GM21515 (cell line): ENCODE results near the gene TBC1D21.

Source experiments
- ATAC-seq: cut with Tn5 transposase; IDR thresholded peaks from one replicate; pipeline ENCODE4 v1.9.1; 2021; ENCODE audit not compliant: unreplicated experiment

The TBC1D21 gene, protein sequence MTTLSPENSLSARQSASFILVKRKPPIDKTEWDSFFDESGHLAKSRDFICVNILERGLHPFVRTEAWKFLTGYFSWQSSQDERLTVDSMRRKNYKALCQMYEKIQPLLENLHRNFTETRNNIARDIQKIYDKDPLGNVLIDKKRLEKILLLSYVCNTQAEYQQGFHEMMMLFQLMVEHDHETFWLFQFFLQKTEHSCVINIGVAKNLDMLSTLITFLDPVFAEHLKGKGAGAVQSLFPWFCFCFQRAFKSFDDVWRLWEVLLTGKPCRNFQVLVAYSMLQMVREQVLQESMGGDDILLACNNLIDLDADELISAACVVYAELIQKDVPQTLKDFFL

GRCh38 chr15:73873456-73873855, at the start of gene TBC1D21:
Gene TBC1D21 (plus strand): TSS chr15:73873564. CDS start chr15:73873710, 146 bp downstream.
- no peak for ATAC-seq

- no peak for ATAC-seq
Measured at GRCh38 chr15:73826711-73827251, 46.6 kb upstream of the TBC1D21 start.

DNA sequence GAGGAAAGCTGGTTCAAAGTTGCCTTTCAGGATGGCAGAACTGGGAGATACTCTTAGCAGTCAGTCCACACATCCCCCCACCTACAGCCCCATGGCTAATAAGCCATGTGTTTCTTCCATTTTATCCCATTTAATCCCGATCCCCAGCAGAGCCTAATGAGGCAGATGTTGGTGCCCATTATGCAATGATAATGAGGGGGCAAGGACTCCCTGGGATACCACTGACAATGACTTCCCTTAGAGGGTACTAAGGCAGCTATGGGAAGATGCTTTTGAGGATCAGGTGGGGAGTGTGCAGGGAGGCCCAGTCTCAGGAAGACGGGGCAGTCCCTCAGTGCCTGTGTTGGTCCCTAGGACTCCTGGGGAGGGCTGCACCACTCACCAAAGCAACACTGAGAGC, 43.8 kb upstream of the TBC1D21 start:
- ATAC-seq = no peak

DNA sequence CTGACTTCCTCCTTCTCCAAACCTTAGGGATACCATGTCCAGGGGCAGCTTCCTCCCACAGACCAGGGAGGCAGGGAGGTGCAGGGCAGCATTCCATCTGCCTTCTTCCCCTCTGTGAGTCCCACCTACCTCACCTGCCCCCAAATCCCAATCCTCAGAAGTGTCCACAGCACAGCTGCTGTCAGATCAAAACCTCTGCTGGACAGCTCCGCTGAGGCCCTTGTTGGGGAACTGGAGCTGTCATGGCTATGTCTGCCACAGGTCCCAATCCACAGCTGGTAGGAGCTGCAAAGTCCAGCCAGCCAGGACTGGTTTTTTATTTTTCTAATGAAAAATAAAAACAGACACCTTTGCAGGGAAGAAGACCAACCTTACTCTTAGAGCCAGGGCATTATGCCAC, 40.7 kb upstream of the TBC1D21 start:
- no peak for ATAC-seq

GRCh38 chr15:73836845-73837244, 36.5 kb upstream of the TBC1D21 start:
- no peak for ATAC-seq

GRCh38 chr15:73838831-73839426, 34.4 kb upstream of the TBC1D21 start:
- ATAC-seq = no peak

GRCh38 chr15:73839699-73840377, 33.5 kb upstream of the TBC1D21 start:
- ATAC-seq = no peak

GRCh38 chr15:73840771-73841170, 32.6 kb upstream of the TBC1D21 start:
- ATAC-seq = no peak

GRCh38 chr15:73841756-73842725, 31.3 kb upstream of the TBC1D21 start:
- ATAC-seq = no peak

- ATAC-seq = no peak
Measured at GRCh38 chr15:73843787-73844186, 29.6 kb upstream of the TBC1D21 start.

- no peak for ATAC-seq
Measured at GRCh38 chr15:73844356-73844755, 29.0 kb upstream of the TBC1D21 start.

DNA sequence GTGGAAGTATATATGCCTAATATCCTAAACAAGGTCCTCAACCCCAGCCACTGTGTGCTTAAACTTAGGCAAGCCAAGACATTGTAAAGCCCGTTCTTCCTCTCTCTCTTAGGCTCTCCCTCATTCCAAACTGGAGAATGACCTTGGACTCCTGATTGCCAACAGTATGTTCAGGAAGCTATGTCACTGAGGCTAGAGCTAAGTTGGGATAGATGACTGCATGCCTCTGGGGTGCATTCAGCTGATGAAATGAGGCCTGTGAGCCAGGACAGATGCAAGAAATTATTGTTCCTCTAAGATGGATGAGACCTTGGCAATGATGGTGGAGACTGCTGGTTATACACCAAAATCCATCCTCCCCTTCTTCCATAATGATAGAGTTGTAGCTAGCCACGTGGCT, 27.9 kb upstream of the TBC1D21 start:
- ATAC-seq = no peak

- no peak for ATAC-seq
Measured at GRCh38 chr15:73845907-73846306, 27.5 kb upstream of the TBC1D21 start.

DNA sequence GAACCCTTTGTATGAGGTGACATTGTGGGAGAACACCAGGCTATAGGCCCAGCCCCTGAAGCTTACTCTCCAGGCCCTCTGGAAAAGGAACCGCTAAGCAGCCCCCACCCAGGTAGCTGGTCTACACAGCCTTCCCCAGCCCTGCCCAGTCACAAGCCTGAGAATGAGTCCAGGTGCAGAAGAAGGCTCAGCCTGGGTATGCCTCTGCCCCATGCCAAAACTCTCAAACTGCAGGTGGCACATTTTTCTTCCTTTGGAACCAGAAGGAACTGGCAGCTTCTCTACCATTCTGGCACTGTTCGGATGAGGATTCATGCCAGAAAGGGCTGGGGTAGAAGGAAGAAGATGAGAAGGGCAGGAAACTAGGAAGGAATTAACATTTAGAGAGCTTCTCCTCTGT, 23.7 kb upstream of the TBC1D21 start:
- ATAC-seq = no peak

- ATAC-seq = no peak
Measured at GRCh38 chr15:73850228-73850627, 23.1 kb upstream of the TBC1D21 start.

DNA sequence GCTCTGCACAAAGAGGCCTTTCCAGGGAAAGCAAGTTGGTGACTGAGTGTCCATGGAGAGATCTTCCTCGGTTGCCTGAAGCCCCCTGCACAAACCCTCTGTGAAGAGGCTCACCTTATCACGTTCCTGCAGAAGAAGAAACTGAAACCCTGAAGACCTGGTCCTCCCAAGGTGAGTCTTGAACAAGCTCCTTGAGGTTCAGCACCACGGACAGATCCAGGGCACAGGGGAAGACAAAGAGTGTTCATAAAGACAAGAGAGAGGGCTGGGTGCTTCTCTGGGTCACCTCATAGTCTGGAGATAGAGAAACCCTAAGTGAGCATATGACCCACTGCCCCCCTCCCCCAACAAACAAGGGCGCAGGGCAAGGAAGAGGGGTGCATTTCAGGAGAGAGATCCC, 21.7 kb upstream of the TBC1D21 start:
- no peak for ATAC-seq

- no peak for ATAC-seq
Measured at GRCh38 chr15:73852507-73852906, 20.9 kb upstream of the TBC1D21 start.

DNA sequence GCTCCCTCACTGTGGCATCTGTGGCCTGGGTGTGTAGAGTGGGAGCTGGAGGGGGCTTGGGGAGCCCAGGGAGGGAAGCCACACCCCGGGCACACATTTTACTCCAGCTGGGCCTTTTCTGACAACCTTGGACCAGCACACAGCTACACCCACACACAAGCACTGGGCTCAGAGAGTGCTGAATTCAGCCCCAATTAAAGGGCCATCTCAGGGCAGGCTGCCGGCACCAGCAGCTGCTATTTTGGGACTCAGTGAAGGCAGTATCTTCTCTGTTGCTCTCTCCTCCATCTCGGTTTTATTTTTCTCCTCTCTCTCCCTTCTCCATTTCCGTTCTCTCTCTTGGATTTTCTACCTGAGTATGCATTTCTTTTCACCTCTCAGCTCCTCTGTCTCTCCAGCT, 19.1 kb upstream of the TBC1D21 start:
- ATAC-seq = no peak

DNA sequence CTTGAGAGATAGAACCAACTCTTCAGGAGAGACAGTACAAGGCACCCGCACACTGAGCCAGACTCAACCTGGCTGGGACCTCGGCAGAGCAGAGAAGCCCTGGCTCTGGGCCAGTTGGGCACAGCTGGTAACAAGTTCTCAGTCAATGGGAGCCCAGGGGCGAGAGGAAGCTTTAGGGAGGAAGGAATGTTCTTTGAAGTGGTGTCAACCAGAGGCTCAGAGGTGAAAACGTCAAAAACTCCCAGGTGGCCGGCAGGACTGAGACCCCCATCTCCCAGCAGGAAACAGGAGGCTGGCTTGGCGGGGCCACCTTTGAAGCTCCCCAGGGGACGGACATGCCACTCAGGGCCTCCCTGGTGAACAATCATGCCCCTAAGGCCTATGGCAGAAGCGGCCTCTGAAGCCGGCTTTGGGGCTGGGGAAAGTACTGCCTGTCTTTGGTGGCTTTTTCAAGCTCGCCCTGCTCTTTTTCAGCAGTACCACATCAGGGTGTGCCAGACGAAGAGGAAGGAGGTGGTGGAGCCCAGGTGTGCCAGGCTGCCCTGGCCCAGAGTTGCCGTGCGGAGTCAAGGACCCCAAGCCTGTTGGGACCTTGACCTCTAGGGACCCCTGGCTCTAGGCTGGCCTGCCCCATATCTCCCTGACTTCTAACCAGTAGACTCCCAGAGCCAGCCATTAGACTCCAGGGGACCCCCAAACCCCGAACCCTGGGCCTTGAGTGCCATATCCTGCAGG, 16.7 kb upstream of the TBC1D21 start:
- ATAC-seq = no peak
